GM12892 (cell line): ENCODE measurements around the gene CCDC34.

Experiments
- POLR2A ChIP-seq: IDR thresholded peaks from 2 replicates; pipeline ENCODE4 v1.6.1; 2011; ENCODE audit warnings: low read depth, low read length, control low read depth
- POLR2AphosphoS5 ChIP-seq: IDR thresholded peaks from 2 replicates; pipeline ENCODE4 v1.6.1; 2011; ENCODE audit warnings: low read depth, low read length, control low read depth
- TAF1 ChIP-seq: IDR thresholded peaks from 2 replicates; pipeline ENCODE4 v1.6.1; 2011; ENCODE audit warnings: low read depth, mild to moderate bottlenecking, control low read depth, low read length, borderline replicate concordance

DNA sequence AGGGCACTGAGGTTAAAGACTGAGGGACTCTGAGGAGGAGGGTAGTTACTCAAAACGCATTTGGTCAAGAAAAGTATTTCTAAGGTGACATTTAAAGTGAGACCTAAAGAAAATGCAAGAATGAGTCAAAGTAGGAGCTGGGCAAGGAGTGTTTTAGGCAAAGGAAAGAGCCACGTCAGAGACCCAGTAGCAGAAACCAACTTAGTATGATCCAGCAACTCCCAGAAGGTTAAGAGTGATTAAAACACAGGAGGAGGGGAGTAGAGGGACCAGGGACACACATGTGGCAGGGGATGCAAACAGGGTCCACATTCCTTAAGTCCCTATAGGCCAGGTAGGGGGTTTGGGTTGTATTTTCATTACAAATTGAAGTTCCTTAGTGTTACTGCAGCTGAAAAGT is 24.3 kb upstream of the CCDC34 start:
- TF ChIP-seq POLR2A = no peak
- no peak for TF ChIP-seq TAF1
- no peak for TF ChIP-seq POLR2AphosphoS5
